Stimulated activated CD4-positive, alpha-beta T cell treated with anti-CD3 and anti-CD28 coated beads, Interleukin-1b, Interleukin-23, amount 100 ng/mL, for 1 hour (primary cell): Measurements from ENCODE around the gene PDLIM3.
"Not testable (repeated sequence)": the region's sequence is repeated elsewhere in the genome, so short reads cannot be mapped to it uniquely, and the experiment has no call there.

Experiments
- DNase-seq, 2 donors: peaks; one replicate each; pipeline ENCODE4 v3.0.0-alpha.2; 2020; ENCODE audit warnings: low read depth in 2 of 2

The PDLIM3 gene, protein sequence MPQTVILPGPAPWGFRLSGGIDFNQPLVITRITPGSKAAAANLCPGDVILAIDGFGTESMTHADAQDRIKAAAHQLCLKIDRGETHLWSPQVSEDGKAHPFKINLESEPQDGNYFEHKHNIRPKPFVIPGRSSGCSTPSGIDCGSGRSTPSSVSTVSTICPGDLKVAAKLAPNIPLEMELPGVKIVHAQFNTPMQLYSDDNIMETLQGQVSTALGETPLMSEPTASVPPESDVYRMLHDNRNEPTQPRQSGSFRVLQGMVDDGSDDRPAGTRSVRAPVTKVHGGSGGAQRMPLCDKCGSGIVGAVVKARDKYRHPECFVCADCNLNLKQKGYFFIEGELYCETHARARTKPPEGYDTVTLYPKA

DNA sequence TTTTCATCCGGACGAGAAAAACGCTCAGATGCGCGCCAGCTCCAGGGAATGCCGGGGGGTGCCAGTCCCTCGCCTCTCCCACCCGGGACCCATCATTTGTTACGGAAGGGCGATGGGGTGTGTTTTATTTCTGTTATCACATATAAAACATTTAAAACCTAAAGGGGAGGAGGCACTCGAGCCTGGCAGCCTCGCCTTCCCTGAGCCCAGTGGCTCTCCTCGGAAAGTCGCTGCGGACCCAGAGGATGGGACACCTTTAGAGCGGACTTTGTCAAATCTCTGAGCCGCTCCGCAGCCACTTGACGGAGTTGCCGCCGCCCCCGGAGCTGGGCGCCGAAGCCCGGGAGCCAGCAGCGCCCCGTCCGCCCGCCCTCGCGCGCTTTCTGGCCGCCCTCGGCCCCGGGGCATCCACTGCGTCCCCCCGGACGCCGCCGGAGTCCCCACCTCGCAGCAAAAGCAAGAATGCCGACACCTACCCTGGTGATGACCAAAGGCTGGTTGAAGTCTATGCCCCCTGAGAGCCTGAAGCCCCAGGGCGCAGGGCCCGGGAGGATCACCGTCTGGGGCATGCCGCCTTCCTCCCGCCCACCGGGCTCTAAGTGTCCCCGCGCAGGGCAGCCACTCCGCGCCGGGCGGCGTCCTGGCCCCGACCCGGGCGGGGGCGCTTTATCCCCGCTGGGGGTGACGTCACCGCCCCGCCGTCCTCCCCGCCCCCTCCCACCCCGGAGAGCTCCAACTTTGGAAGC lies at the start of gene PDLIM3:
TSS of gene PDLIM3 (minus strand) at position 642 of the 746 bp plus-strand sequence. CDS start at position 569, 73 bp downstream.
- DNase-seq: no peak

DNA sequence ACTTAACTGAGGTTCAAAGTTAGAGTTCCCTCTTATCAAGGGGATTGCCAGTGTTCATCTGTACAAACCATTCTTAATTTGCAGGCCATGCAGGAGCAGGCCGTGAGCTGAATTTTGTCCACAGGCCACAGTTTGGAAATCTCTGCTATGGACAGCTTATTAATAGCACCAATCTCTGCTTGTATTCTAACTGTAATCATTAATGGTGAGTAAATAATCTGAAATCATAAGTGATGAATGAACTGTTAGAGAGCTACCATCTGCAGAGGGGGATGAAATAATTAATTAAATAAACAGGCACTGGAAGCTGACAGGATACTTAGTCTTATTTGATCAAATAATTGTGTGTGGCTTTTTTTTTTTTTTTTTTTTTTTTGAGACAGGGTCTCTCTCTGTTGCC lies 48.5 kb upstream of the PDLIM3 start:
- DNase-seq: no peak

DNA sequence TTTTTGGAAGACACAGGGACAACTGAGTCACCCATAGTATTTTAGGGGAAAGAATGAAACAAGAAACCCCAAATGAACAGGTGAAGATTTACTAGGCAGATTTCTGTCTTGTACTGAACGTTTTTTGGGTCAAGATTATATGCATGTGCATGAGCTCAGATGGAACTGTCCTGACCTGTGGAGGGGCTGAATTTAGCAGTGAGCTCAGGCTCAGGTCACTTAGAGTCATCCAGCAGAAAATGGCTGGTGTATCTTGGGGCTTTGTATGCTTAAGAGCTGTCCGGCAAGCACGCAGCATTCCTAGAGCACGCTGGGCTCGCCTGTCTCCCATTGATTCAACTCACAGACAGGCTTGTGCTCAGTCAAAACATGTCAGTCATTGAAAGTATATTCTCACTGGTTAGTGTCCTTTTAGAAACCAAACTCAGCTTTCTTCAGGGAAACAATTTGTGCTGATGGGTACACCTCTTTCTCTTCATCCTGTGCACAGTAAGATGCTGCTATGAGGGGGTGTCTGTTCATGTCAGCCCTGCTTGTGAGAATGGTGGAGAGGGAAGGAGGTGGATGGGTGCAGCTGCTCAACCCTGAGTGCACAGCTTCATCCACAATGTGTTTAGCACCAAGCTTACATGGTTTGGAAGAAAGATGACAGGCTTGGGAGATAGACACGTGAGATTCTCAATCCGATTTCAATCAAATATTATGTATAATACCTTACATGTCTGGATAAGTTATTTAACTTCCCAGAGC lies 47.5 kb upstream of the PDLIM3 start:
- no peak for DNase-seq

DNA sequence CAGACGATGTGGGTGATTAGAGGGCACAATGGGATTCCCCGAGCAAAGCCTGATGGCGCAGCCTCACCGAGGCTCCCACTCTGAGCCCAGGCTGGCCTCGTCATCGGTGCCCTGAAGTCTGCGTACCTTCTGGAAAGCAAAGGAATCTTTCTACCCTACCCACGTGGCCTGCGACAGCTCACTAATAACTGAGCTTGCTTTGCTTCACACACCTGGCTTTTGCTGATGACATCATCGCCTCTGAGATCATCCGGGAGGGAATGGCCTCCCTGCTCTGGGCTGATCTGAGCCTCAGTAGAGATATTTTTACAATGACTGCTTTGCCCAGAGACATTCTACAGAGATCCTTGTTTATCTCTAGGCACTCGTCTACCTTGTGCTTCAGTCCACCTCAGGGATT lies 45.4 kb upstream of the PDLIM3 start:
- no peak for DNase-seq

DNA sequence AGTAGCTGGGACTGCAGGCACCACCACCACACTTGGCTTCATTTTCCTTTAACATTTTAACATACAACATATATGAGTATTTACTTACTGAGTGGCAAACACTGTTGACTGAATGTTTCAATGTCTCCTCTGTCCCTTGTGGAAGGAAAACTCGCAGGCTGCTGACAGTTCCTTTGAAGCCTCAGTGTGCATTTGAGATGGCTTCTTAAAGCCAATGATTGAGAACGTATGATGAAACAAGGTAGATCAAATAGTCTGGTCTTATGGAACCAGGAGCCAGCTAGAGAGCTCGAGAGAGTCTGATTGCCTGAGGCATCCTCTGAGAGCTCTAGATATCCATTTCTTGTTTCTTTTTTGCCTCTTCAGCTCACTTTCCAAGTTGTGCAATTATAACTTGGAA lies 43.0 kb upstream of the PDLIM3 start:
- no peak for DNase-seq

DNA sequence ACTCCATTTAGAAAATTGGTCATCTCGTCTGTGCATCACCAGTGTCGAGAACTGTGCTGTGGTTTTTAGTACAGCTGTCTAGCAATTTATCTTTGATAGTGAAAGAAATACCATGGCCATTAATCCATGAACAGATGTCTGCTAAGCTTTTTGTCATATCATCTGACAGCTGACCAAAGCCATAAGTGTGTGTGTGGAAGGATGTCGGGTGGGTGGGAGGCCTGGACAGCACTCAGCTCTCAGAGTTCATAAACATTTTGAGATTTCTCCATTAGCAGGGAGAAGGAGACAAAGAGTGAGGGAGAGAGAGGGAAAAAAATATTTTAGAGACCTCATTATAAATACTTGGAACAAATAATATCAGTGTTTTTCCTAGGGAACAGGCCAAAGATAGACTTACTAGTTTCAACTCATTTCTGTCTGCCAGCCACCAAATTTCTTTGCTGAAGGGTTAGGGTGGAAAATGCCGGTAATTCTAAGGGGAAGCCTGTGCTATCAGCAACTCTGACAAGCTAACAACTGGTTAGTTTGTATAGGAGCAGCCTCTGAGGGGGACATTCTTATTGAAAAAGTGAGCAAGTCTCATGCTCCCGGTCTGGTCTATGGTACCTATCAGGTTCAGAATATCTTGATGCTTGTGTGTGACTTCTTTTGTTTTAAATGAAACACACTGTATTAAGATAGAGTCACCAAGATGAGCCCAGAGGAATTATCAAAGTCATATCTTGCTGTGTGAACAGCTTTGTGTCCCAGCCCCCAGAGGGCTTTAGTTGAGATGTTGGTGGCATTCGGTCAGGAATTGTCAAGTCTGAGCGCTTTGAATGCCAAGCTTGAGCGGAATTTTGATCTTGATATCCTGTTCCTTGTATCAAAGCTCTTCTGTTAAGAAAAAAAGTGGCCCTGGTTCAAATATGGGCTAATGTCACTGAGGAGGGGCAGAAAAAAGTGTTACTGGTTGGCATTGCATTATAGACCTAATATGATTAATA lies 41.9 kb upstream of the PDLIM3 start:
- no peak for DNase-seq

DNA sequence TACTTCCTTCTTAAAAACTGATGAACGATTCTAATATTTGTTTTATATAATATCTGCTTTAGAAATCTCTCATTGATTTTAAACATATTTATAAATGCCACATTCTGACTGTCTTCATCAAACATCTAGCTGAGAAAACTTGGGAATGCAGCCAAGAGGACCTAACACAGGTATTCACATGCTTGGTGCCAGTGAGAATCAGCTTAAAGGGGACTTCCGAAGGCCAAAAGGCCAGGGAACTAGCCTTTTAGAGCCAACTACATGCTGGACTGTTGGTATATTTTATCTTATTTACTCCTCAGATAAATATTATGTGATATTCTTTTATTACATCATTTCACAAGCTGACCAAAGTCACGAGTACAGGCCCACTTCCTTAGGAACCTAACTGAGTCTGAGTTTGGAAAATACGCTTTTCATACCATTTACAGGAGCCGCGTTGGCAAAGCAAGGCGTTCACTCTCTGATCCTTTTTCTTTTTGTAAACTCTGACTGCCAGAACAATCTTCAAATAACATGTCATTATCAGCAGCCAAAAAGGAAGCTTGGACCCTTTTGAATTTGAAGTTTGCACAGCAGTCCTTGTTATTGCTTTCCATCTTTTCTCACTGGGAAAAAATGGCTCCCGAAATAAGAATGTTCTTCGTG lies 41.1 kb upstream of the PDLIM3 start:
- DNase-seq: no peak

DNA sequence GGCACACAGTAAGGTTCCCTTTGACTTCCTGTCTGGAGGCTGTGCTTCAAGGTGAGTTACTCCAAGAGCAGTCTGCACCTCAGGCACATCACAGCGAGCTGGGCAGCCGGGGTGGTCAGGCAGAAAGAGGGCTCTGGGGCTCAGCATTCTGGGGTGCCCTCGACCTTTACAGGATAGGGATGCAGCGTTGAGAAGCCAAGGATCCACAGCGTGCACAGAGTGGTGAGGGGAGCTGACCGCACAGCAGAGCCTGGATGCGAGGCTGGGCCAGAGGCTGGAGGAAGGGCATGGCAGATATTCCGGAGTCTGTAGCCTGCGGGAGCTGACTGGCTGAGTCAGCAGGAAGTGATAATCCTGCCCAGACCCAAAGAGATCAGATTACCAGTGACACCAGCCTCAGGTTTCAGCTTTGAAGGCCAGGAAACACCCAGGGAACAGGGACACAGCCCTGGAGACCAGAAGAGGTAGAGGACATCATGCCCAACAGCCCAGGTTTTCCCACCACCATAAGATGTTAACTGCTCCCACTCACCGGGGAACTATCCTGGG lies 38.4 kb upstream of the PDLIM3 start:
- DNase-seq: no peak

DNA sequence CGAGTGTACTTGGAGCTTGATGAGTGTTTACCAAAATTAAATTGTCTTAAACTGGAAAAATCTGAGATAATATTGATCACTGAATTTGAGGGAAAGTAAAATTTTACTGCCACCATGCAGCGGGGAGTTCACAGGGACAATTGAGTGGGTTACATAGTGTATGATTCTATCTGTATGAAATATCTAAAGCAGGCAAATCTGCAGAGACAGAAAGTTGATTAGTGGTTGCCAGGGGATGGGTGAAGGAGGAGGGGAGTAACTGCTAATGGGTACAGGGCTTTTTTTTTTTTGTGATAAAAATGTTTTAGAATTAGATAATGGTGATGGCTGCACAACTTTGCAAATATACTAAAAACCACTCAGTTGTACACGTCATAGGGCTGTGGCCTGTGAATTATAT lies 35.4 kb upstream of the PDLIM3 start:
- no peak for DNase-seq

DNA sequence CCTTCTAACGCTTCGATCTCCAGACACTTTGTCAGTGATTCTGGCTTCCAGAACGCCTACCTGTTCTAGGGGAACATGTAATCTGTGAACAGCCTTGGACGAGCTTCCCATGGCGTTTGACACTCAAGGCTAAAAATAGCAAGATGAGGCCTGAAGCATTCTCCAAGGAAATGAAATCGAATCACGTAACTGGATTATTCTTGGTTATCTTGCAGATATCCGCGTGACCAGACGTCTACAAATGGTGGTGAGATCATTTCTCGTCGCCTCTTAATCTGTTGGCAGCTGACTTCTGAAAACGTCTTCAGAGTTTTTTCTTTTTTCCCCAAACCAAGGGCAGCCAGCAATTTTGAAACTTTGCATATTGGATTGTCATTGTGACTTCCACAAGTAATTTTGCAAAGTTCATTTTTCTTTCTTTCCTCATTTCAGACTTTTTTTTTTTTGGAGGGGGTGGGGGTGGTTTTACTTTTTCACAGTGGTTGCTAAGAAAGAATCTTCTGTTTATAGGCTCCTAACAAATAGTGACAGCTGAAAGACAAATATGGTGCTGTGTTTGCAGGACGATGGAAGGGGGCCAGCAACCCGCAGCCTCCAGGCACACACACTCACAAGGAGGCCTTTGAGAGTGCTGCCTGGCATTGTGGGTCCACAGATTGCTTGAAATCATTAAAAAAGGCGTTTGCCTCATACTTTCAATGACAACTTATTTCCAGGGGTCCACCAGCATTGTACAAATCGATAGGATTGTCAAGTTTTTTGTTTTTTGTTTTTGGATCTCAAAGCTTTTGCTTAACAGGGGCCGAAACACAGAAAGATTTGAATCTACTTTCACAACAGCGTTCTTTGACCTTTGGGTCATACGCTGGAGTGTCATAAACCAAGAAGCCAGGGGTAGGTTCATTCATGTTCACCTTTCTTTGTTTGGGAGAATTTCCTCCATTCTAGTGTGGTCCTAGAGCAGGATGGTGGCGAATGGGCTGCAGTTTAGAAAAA lies 32.4 kb upstream of the PDLIM3 start:
- no peak for DNase-seq

DNA sequence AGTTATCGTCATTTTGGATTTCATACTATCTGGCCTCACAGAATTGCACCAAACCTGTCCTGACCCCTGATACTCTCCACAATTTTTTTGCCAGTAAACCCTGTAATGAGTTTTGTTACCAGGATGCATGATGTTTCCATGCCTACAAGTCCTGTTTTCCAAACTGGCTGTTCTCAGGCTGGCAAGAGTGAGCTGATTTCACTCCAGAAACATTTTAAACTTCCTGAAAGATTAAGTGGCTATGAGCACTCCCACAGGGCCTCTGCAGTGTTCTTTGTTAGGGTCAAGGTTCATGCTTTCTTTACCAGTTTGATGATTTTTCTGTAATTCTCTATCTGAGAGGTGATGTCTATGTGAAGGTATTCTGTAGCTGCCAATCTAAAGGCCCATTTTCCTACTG lies 31.7 kb upstream of the PDLIM3 start:
- DNase-seq: no peak

DNA sequence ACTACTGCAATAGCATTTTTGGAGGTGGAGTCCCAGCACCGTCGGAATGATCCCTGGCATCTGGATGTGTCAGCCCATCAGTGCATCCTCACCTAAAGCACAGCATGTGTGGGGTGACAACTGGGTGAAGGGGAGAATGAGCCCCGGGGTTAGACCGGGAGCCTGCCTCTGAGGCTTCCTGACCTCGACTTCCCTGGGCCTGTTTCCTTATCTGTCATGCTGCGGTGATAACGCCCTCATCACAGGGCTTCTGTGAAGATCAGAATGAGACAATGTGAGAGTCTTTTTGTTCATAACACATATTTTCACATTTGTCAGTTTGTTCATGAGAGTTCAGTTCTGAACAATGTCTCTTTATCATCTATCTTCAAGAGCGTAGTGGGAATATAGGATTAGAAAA lies 31.1 kb upstream of the PDLIM3 start:
- DNase-seq: no peak

DNA sequence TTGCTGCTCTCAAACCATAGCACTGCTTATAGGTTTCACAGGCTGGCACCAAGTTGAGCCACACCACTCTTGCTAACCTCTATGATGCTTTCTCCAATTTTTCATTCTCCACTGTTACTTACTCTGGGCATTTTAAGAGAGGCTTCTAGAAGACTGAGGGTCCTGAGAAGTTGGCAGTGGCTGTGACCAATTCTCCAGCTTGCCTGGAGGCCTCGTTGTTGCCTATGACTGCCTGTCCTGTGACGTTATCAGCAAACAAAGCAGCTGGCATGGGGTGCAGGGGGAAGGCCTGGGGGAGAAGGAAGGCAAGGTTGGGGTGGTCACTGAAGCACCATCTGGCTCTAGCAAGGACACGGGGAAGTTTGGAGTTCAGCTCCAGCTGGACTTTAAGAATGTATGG lies 30.4 kb upstream of the PDLIM3 start:
- DNase-seq: no peak

DNA sequence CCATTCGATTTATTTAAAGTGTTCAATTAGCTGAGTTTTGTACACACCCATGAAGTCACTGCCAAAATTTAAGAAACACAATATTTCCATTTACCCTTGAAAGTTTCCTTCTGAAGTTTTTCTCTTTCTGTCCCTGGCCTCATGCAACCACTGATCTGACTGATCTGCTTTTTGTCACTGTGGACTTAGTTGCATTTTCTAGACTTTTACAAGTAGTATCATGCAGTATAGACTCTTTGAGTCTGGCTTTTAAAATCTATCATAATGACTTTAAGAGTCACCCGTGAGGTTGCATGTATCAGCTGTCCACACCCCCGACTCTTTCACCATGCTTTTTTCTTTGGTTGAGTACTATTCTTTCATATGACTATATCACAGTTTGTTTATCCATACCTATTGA lies 29.0 kb upstream of the PDLIM3 start:
- no peak for DNase-seq

DNA sequence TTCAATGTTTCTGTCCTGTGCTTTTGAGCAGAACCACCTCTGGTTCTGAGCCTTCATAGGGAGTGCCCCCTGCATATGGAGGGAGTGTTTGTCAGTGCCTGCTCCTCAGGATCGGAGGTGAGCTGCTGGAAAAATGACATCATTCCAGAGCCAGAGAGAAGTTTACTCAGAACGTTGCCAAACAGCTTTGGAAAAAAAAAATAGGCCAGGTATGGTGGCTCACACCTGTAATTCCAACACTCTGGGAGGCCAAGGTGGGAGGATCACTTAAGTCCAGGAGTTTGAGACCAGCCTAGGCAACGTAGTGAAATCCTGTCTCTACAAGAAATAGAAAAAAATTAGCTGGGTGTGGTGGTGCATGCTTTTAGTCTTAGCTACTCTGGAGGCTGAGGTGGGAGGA lies 27.2 kb upstream of the PDLIM3 start:
- no peak for DNase-seq

DNA sequence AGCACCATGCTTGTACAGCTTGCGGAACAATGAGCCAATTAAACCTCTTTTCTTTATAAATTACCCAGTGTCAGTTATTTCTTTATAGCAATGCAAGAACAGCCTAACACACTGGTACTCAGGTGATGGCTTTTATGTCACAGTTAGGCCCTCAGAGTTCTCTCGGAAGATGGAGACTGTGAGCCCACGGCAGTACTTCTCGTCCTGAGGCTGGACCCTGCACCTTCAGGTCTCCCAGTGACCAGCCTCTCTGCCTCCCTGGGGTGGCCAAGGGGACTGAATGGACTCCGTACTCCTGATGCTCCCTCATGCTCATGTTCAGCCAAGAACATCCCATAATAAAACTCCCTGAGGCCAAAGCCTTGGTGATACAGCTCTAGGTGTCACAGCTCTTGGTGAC lies 25.0 kb upstream of the PDLIM3 start:
- no peak for DNase-seq

DNA sequence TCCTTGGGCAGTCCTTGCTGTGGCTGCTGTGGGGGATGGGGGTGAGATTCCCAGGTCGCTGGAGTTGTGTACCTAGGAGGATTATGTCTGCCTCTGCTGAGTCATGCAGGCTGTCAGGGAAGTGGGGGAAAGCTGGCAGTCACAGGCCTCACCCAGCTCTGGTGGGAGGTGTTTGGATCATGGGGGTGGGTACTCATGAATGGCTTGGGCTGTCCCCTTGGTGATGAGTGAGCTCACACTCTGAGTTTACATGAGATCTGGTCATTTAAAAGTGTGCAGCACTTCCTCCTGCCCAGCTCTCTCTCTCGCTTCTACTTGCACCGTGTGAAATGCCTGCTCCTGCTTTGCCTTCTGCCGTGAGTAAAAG lies 24.6 kb upstream of the PDLIM3 start:
- no peak for DNase-seq

DNA sequence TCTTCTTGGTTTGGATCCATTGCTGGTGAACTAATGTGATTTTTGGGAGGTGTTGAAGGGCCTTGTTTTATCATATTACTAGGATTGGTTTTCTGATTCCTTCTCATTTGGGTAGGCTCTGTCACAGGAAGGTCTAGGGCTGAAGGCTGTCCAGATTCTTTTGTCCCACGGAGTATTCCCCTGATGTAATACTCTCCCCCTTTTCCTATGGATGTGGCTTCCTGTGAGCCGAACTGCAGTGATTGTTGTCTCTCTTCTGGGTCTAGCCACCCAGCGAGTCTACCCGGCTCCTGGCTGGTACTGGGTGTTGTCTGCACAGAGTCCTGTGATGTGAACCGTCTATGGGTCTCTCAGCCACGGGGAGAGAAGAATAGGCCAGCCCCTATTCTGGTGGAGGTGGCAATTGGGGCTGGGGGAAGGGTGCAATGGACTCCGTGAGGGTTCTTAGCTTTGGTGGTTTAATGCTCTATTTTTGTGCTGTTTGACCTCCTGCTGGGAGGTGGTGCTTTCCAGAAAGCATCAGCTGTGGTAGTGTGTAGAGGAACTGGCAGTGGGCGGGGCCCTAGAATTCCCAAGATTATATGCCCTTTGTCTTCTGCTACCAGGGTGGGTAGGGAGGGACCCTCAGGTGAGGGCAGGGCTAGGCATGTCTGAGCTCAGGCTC lies 24.1 kb upstream of the PDLIM3 start:
- DNase-seq: not testable (repeated sequence)
